Measurements from ENCODE around the gene DOCK4.

The DOCK4 gene

GRCh38 chr7:112124061-112124766 lies 82.0 kb downstream of the DOCK4 start:
- peaks cover 15% of the 10 kb centered on the region for H3K9me3 Mint-ChIP-seq

GRCh38 chr7:112122798-112123197 lies 83.4 kb downstream of the DOCK4 start:
- Mint-ChIP-seq H3K36me3 (ENCODE audit: low read depth) (peaks cover 5% of the 10 kb centered on the region), H3K4me3 (no peak overlapping the region), H3K9me3 (peaks cover 7% of the 10 kb centered on the region), H3K27me3 (ENCODE audit: low read depth, poor library complexity) (peaks cover 2% of the 10 kb centered on the region), H3K4me1 (no peaks in the 10 kb centered on the region), H3K27ac (no peak overlapping the region)
- TF ChIP-seq CTCF (IDR thresholded peaks at IDR 0.05), result no peak
- DNase-seq, result no peak

More at GRCh38 chr7:112124061-112124766, 82.0 kb downstream of the DOCK4 start:
- no peak for TF ChIP-seq CTCF (IDR thresholded peaks at IDR 0.05)
- H3K4me3 Mint-ChIP-seq, result no peak overlapping the region
- H3K4me1 Mint-ChIP-seq, result peaks cover 8% of the 10 kb centered on the region
- H3K27me3 Mint-ChIP-seq (ENCODE audit: low read depth, poor library complexity), result no peaks in the 10 kb centered on the region
- peaks cover 5% of the 10 kb centered on the region for H3K36me3 Mint-ChIP-seq (ENCODE audit: low read depth)
- no peak for DNase-seq
- H3K27ac Mint-ChIP-seq, result no peak overlapping the region

GRCh38 chr7:112122144-112122543 lies 84.1 kb downstream of the DOCK4 start:
- H3K27ac Mint-ChIP-seq, result no peak overlapping the region
- H3K4me3 Mint-ChIP-seq, result no peak overlapping the region
- H3K9me3 Mint-ChIP-seq, result peaks cover 4% of the 10 kb centered on the region
- no peak for TF ChIP-seq CTCF (IDR thresholded peaks at IDR 0.05)
- peaks cover 5% of the 10 kb centered on the region for H3K36me3 Mint-ChIP-seq (ENCODE audit: low read depth)
- no peaks in the 10 kb centered on the region for H3K4me1 Mint-ChIP-seq
- DNase-seq, result no peak
- peaks cover 2% of the 10 kb centered on the region for H3K27me3 Mint-ChIP-seq (ENCODE audit: low read depth, poor library complexity)

- no peak overlapping the region for H3K27ac Mint-ChIP-seq
- peaks cover 2% of the 10 kb centered on the region for H3K27me3 Mint-ChIP-seq (ENCODE audit: low read depth, poor library complexity)
- peaks cover 2% of the 10 kb centered on the region for H3K9me3 Mint-ChIP-seq
- TF ChIP-seq CTCF (IDR thresholded peaks at IDR 0.05), result no peak
- no peak for DNase-seq
- H3K4me3 Mint-ChIP-seq, result no peak overlapping the region
- H3K4me1 Mint-ChIP-seq, result no peaks in the 10 kb centered on the region
- peaks cover 3% of the 10 kb centered on the region for H3K36me3 Mint-ChIP-seq (ENCODE audit: low read depth)
Measured at GRCh38 chr7:112121318-112121717, 84.9 kb downstream of the DOCK4 start.

- DNase-seq, result no peak
- no peak for TF ChIP-seq CTCF (IDR thresholded peaks at IDR 0.05)
- H3K9me3 Mint-ChIP-seq, result no peaks in the 10 kb centered on the region
- H3K4me3 Mint-ChIP-seq, result no peak overlapping the region
- no peak overlapping the region for H3K27ac Mint-ChIP-seq
- no peaks in the 10 kb centered on the region for H3K36me3 Mint-ChIP-seq (ENCODE audit: low read depth)
- H3K27me3 Mint-ChIP-seq (ENCODE audit: low read depth, poor library complexity), result peaks cover 2% of the 10 kb centered on the region
- H3K4me1 Mint-ChIP-seq, result no peaks in the 10 kb centered on the region
Measured at GRCh38 chr7:112120696-112121217, 85.4 kb downstream of the DOCK4 start.
